PC-9 (cell line): ENCODE measurements around the gene NEURL1B.

ENCODE experiments used
- CTCF ChIP-seq: fragments of 200-600 bp; sonication (generic); conservative IDR thresholded peaks from 2 replicates; pipeline ENCODE4 v1.6.1; 2017; ENCODE audit warnings: mixed run types, antibody characterized with exemption, mild to moderate bottlenecking, moderate library complexity
- EZH2 ChIP-seq: fragments of 200-600 bp; sonication (generic); IDR thresholded peaks from 2 replicates; pipeline ENCODE4 v1.8.0; 2017; ENCODE audit warnings: antibody characterized with exemption, low read depth

GRCh38 chr5:172678902-172679301 lies 37.8 kb downstream of the NEURL1B start:
- TF ChIP-seq CTCF: no peak
- TF ChIP-seq EZH2: no peak
